ENCODE measurements around the gene ARAP3.
A peak's percentile ranks its signal among the peaks of the same experiment; 100 is the strongest.

The ARAP3 gene

DNA sequence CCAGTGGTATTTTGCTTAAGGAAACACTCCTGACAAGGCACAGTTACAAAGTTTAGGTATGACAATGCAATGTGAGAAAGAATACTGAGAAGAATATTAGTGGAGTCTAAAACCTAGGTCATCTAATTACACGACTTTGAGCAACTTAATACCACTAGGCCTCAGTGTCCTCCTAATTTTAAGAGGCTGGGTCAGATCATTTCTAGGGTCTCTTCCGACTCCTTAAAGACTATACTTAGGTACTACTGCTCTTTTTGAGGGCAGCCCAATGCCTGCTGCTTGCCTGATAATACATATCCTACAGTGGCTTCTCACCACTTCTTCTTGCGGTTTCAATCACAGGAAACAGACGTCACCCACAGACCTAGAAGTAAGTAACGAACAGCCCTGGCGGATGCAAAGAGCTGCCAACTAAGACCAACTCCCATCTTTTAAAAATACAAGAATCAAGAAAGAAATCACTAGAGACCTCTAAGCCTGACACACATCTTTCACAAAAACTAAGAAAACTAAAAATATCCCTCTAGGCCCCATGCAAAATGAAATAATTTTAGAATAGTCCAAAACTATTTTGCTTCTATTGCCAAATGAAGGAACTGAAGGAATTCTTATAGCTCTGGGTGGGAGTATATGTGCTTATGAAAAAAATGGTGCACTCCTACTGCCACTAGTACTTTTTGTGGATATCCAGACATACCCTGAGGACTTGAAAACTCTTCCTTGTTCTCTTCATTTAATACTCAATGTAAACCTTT is 76.3 kb downstream of the ARAP3 start:
- TF ChIP-seq, protein P1, sequence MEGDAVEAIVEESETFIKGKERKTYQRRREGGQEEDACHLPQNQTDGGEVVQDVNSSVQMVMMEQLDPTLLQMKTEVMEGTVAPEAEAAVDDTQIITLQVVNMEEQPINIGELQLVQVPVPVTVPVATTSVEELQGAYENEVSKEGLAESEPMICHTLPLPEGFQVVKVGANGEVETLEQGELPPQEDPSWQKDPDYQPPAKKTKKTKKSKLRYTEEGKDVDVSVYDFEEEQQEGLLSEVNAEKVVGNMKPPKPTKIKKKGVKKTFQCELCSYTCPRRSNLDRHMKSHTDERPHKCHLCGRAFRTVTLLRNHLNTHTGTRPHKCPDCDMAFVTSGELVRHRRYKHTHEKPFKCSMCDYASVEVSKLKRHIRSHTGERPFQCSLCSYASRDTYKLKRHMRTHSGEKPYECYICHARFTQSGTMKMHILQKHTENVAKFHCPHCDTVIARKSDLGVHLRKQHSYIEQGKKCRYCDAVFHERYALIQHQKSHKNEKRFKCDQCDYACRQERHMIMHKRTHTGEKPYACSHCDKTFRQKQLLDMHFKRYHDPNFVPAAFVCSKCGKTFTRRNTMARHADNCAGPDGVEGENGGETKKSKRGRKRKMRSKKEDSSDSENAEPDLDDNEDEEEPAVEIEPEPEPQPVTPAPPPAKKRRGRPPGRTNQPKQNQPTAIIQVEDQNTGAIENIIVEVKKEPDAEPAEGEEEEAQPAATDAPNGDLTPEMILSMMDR (IDR thresholded peaks at IDR 0.05; ENCODE audit: low read depth, low read length, missing control alignments), result no peak
- H3K4me3 ChIP-seq (replicated peaks; ENCODE audit: low read depth, low read length), result no peak overlapping the region
- no peak for DNase-seq (ENCODE audit: extremely low read depth, low read depth)

DNA sequence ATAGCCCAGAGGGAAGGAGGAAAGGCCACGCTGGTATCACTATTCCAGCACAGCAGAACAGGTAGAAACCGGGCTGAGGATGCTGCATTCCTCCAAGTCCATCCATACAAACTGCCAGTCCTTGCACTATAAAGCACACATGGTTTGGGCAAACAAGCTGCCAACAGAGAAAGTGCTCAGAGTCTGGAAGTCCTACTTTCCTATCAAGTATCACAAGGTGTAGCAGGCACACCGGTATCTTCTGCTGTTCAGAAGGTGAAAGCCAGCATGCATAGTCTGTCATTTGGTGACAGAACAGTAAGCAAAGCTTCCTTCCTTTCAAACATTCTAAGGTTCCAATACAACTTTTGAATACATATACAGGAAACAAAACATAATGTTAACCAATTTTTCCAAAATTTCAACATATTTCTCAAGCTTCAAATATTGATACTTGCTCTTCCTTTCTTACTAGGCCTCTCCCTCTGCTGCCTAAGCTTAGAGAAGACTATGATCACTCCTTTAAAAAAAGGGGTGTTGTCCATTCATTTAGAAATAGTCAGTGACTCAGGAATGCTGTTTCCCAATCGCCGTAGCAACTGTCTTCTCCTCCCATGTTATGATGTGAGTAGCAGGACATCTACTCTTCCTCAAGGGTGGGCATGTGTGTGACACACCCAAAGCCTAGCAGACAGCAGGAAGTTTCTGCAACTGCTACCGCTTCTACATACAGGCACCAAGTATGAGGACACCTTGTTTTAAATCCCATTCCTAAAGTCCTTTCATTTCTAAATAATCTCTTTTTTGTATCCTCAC is 77.9 kb downstream of the ARAP3 start:
- no peak overlapping the region for H3K4me3 ChIP-seq (replicated peaks; ENCODE audit: low read depth, low read length)
- DNase-seq (ENCODE audit: extremely low read depth, low read depth), result peak; percentile 87
- TF ChIP-seq, protein P1 (IDR thresholded peaks at IDR 0.05; ENCODE audit: low read depth, low read length, missing control alignments), result no peak
